GM12878 (cell line): Measurements from ENCODE around the gene HMX2. TPM values are rescaled to one million over a fixed set of nuclear protein-coding genes. Genes with fewer than 3 reads are reported as not detected.
A peak's percentile ranks its signal among the peaks of the same experiment; 100 is the strongest.

Experiments used
- ATAC-seq: fragments of 200-7000 bp; cut with Tn5 transposase; 3 replicates; pipeline ENCODE4 v1.9.1; 2020; ENCODE audit warnings: mild to moderate bottlenecking, moderate library complexity
- BruUV-seq: library from RNA; stranded (reverse); fragments of 400-500 nt; replicated peaks from 2 replicates; lab custom pipeline; 2021; lab: Mats Ljungman, UMichigan
- CTCF ChIA-PET: fragments of 300-600 bp; sonication (Branson Sonifier 250); formaldehyde crosslinking; extraction: SDS; loops from one replicate; lab custom pipeline; 2021; ENCODE audit warnings: inconsistent platforms; lab: Yijun Ruan, JAX
- POLR2A ChIA-PET: fragments of 350-600 bp; formaldehyde crosslinking; extraction: SDS; loops from one replicate; lab custom pipeline; 2021; ENCODE audit warnings: inconsistent platforms; lab: Charles Lee
- RAD21 ChIA-PET: fragments of 300-600 bp; sonication (Branson Sonifier 250); formaldehyde crosslinking; loops from one replicate; lab custom pipeline; 2023; ENCODE audit warnings: antibody characterized with exemption; ENCODE audit not compliant: unreplicated experiment; lab: Charles Lee
- SMC1A ChIA-PET: fragments of 300-600 bp; sonication (Branson Sonifier 250); formaldehyde crosslinking; loops from one replicate; lab custom pipeline; 2023; ENCODE audit not compliant: unreplicated experiment, uncharacterized antibody; lab: Charles Lee
- DNase-seq: peaks from one replicate; pipeline ENCODE4 v3.0.0-alpha.2; 2011; ENCODE audit warnings: low read depth, low spot score
- FAIRE-seq: peaks from 3 replicates; lab custom pipeline; 2011; peaks lifted over from hg19 to GRCh38; lab: Jason Lieb, UNC
- H2AFZ ChIP-seq: 2 replicates; pipeline ENCODE4 v1.6.0; 2011; ENCODE audit warnings: low read depth, low read length, control low read depth; ENCODE audit not compliant: control insufficient read depth
- H3K27ac ChIP-seq: 2 replicates; pipeline ENCODE4 v1.5.1; 2011; ENCODE audit warnings: control low read depth; ENCODE audit not compliant: control insufficient read depth, insufficient read depth
- H3K27me3 ChIP-seq, 2 experiments: replicated peaks in 1 of 2; 2 replicates each; pipeline versions ENCODE4 v1.6.0 to v1.6.1; 2011; ENCODE audit warnings: low read length in 1 of 2; ENCODE audit not compliant: control insufficient read depth in 2 of 2, insufficient read depth in 2 of 2
- H3K36me3 ChIP-seq, 2 experiments: 2 replicates each; pipeline ENCODE4 v1.5.1; 2011; ENCODE audit warnings: low read length in 1 of 2; ENCODE audit not compliant: control insufficient read depth in 2 of 2, insufficient read depth in 2 of 2
- H3K4me1 ChIP-seq: 2 replicates; pipeline ENCODE4 v1.6.1; 2011; ENCODE audit warnings: mild to moderate bottlenecking, low read length, moderate library complexity, mixed read lengths; ENCODE audit not compliant: control insufficient read depth, insufficient read depth
- H3K4me2 ChIP-seq: 2 replicates; pipeline ENCODE4 v1.6.0; 2011; ENCODE audit warnings: control low read depth; ENCODE audit not compliant: control insufficient read depth, insufficient read depth
- H3K4me3 ChIP-seq: fragments of 200-600 bp; sonication (generic); 2 replicates; pipeline ENCODE4 v1.5.1; 2016
- H3K79me2 ChIP-seq: 2 replicates; pipeline ENCODE4 v1.6.0; 2011; ENCODE audit warnings: low read length; ENCODE audit not compliant: control insufficient read depth, insufficient read depth
- H3K9ac ChIP-seq: 2 replicates; pipeline ENCODE4 v1.8.0; 2011; ENCODE audit warnings: low read length, control low read depth, mixed read lengths; ENCODE audit not compliant: control insufficient read depth, insufficient read depth
- H3K9me3 ChIP-seq: replicated peaks from 3 replicates; pipeline ENCODE4 v1.5.1; 2011; ENCODE audit warnings: mild to moderate bottlenecking, low read length; ENCODE audit not compliant: control insufficient read depth, insufficient read depth
- H4K20me1 ChIP-seq: 2 replicates; pipeline ENCODE4 v1.6.0; 2011; ENCODE audit not compliant: control insufficient read depth, insufficient read depth
- ASH2L ChIP-seq: fragments of 300-600, 200-600 bp; sonication (generic); IDR thresholded peaks from 2 replicates; pipeline ENCODE4 v1.6.1; 2017; ENCODE audit warnings: low read depth, mild to moderate bottlenecking, borderline replicate concordance
- BCL11A ChIP-seq: IDR thresholded peaks from 2 replicates; pipeline ENCODE4 v1.6.1; 2011; ENCODE audit warnings: low read depth, low read length
- HDGF ChIP-seq: fragments of 450-650 bp; IDR thresholded peaks from 2 replicates; pipeline ENCODE4 v1.6.1; 2016; ENCODE audit warnings: antibody characterized with exemption
- IKZF2 ChIP-seq, 2 experiments: fragments of 450-650 bp; IDR thresholded peaks; 2 replicates each; pipeline ENCODE4 v1.6.1; 2017; ENCODE audit warnings: mild to moderate bottlenecking in 2 of 2, moderate library complexity in 2 of 2
- IRF4 ChIP-seq: IDR thresholded peaks from 2 replicates; pipeline ENCODE4 v1.6.1; 2011; ENCODE audit warnings: low read depth, low read length
- MTA3 ChIP-seq: IDR thresholded peaks from 2 replicates; pipeline ENCODE4 v1.6.1; 2012; ENCODE audit warnings: low read length, inconsistent platforms, borderline replicate concordance
- MXI1 ChIP-seq: fragments of 150-350 bp; IDR thresholded peaks from 2 replicates; pipeline ENCODE4 v1.6.1; 2011; ENCODE audit warnings: low read depth, mild to moderate bottlenecking, inconsistent platforms, low read length, improper control_type of control experiment
- POLR2A ChIP-seq: IDR thresholded peaks from 2 replicates; pipeline ENCODE4 v1.6.1; 2011; ENCODE audit warnings: low read depth, mild to moderate bottlenecking, low read length
- RUNX3 ChIP-seq: IDR thresholded peaks from 2 replicates; pipeline ENCODE4 v1.6.1; 2012; ENCODE audit warnings: low read length, inconsistent platforms
- SUZ12 ChIP-seq: fragments of 200-600 bp; sonication (generic); IDR thresholded peaks from one replicate; pipeline ENCODE4 v1.6.1; 2018; ENCODE audit warnings: antibody characterized with exemption, mild to moderate bottlenecking; ENCODE audit not compliant: unreplicated experiment
- TCF3 ChIP-seq: IDR thresholded peaks from 2 replicates; pipeline ENCODE4 v1.6.1; 2012; ENCODE audit warnings: low read depth, mild to moderate bottlenecking, low read length, borderline replicate concordance; ENCODE audit not compliant: insufficient read depth
- ZNF384 ChIP-seq: IDR thresholded peaks from 2 replicates; pipeline ENCODE4 v1.6.1; 2012; ENCODE audit warnings: low read depth, mild to moderate bottlenecking, low read length, improper control_type of control experiment, borderline replicate concordance
- ZZZ3 ChIP-seq: IDR thresholded peaks from 2 replicates; pipeline ENCODE4 v1.6.1; 2011; ENCODE audit warnings: low read depth; ENCODE audit not compliant: control insufficient read depth, insufficient read length
- WGBS: methylation state at CpG from one replicate; pipeline ENCODE4 v1.1.6; 2016; ENCODE audit warnings: low lambda C conversion rate; ENCODE audit not compliant: insufficient replicate concordance, insufficient coverage; ENCODE audit errors: missing lambda C conversion rate; 5-methylcytosine and 5-hydroxymethylcytosine counted together
- in situ Hi-C: fragments of 300-500 bp; cut with MboI; formaldehyde crosslinking; loops from 9 replicates; pipeline ENCODE4 v1.14.3; 2018; ENCODE audit warnings: mixed read lengths
- intact Hi-C: fragments of 100-400 bp; cut with micrococcal nuclease; formaldehyde crosslinking; loops from one replicate; pipeline ENCODE4 v1.14.2; 2022; ENCODE audit not compliant: unreplicated experiment
- polyA plus RNA-seq, 11 experiments: library from polyadenylated mRNA; depleted of rRNA in 4 of 11; unstranded in 6 of 11; stranded (reverse) in 5 of 11; fragments of >200 nt; fragmentation: Nextera tagmentation in 4 of 11; fragmentation: Illumina TruSeq in 1 of 11; extraction: Ambion mirVana in 4 of 11; extraction: Trizol in 1 of 11; gene quantifications; 1 replicate in 1 of 11; 2 replicates in 10 of 11; pipeline versions ENCODE4 v1.2.1 to v1.2.3, GENCODE V29; 2011 to 2016; ENCODE audit warnings: inconsistent platforms in 2 of 11, missing spikeins in 2 of 11, low read depth in 1 of 11
- total RNA-seq, 4 experiments: library from RNA; depleted of rRNA in 3 of 4; stranded (reverse); fragments of >200 nt in 3 of 4; fragmentation: Illumina TruSeq in 1 of 4; extraction: Trizol in 1 of 4; gene quantifications; 2 replicates each; pipeline versions ENCODE4 v1.2.1 to v1.2.3, GENCODE V29; 2013 to 2021
- TF ChIP-seq, protein P1 (sequence below): fragments of 450-650 bp; IDR thresholded peaks from 2 replicates; pipeline ENCODE4 v1.6.1; 2016; ENCODE audit warnings: mild to moderate bottlenecking
- TF ChIP-seq, protein P2 (sequence below): fragments of 150-350 bp; IDR thresholded peaks from 2 replicates; pipeline ENCODE4 v1.6.1; 2014; ENCODE audit warnings: mild to moderate bottlenecking, low read depth, low read length
- TF ChIP-seq, protein P3 (sequence below): IDR thresholded peaks from 2 replicates; pipeline ENCODE4 v1.6.1; 2012; ENCODE audit warnings: low read length, inconsistent platforms

The HMX2 gene
- total and polyA plus RNA-seq, 10 of the 15 experiments (the other 5 are each of a cell fraction or from before 2014, with no cell fraction given), result 1.4 to 31.3 (median 16.8) TPM; not detected in 1

DNA sequence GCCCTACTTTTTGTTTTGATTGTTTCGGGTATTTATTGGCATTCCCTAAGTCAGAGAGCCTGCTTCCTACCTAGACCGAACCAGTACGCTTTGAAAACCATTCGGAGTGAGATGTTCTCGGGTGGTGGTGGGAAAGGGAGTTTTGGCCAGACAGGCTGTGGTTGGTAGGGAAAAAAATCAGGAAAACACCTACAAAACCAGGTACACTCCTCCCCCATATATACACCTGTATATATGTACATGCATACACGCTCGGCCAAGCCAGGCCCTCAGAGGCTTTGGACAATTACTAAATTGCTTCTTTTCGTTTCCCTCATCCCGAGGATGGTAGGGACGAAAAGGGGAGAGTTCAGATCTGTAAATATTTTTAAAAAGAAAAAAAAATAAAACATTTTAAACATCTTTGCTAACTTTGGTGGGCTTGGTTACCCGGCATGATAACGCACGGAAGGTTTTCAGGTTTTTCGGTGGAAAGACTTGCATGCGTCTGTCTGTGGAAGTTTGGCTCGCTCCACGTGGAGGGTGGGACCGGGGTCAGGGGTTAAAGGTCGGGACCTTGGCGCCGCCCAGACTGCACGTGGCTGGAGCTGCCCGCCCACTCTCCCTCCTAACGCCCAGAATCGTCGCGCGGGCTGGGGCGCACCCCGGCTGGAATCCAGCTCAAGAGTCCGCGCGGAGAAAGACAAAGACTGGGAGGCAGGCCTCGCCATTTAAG lies 2.5 kb downstream of the HMX2 start (continued):
- TF ChIP-seq, protein P1, sequence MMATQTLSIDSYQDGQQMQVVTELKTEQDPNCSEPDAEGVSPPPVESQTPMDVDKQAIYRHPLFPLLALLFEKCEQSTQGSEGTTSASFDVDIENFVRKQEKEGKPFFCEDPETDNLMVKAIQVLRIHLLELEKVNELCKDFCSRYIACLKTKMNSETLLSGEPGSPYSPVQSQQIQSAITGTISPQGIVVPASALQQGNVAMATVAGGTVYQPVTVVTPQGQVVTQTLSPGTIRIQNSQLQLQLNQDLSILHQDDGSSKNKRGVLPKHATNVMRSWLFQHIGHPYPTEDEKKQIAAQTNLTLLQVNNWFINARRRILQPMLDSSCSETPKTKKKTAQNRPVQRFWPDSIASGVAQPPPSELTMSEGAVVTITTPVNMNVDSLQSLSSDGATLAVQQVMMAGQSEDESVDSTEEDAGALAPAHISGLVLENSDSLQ, result no peak
- TF ChIP-seq, all 136 proteins: peak for 5

DNA sequence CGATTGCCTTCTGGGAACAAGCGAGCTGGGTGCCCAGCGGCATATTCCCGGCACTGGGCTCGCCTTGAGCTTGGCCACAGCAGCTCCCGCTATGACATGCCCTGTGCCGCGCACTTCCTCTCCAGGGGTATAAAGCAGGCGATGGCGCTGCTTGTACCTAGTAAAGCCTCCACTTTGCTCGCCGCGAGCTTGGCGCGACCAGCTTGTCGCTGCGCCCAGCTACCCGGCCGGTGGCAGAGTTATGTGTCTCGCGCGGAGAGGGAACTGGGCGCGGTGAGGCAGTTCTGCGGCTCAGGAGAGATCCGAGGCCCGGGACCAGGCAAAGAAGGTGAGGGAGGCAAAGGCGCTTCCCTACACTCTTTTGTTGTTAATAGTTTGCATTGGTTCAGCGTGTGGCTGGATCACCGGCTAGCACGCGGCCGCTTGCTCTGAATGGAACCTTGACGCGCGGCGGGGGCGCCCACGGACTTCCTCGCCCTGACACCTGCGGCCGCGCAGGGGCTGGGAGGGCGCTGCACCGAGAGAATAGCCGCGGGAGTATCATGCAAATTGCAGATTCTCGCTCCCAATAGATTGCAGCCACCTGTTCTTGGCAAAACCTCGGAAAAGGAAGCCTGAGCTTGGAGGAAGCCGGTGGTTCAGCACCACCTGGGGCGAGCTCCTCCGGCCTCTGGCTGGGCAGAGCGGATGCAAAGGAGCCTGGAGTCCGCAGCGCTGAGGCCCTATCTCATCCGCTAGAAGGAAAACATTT lies 3.2 kb downstream of the HMX2 start:
- DNase-seq, result no peak
- ChIA-PET RAD21 (interaction anchor here (0.8 kb wide), 1 partner anchor 407 kb away, joined by 4 read pairs; no protein-coding TSS in a partner anchor), CTCF (interaction anchor here (0.7 to 1.0 kb wide), 2 partner anchors 13 to 261 kb away, joined by 3 read pairs; no protein-coding TSS in a partner anchor), POLR2A (no interaction called here), SMC1A (no interaction called here)
- Histone ChIP-seq H3K27me3 (peaks cover 11 to 14% of the 10 kb centered on the region in 2 experiments), H3K4me1 (peaks cover 17% of the 10 kb centered on the region), H3K9ac (peak overlapping the region; percentile 66), H3K4me2 (peak overlapping the region; percentile 94), H3K36me3 (peaks cover 0 to 4% of the 10 kb centered on the region in 2 experiments; a peak in 1 of 4 replicates), H4K20me1 (no peaks in the 10 kb centered on the region), H3K4me3 (peak overlapping the region; percentile 34), H3K9me3 (peaks cover 1% of the 10 kb centered on the region; the same call in 1 of the 3 replicates), H3K79me2 (peaks cover 48% of the 10 kb centered on the region), H2AFZ (peak overlapping the region; percentile 69), H3K27ac (peak overlapping the region; percentile 77)
- WGBS, result 8% methylated on average over 56 of the region's 56 CpGs
- in situ Hi-C loops (loop anchor here (5.0 kb wide), 1 partner anchor 241 kb away; no protein-coding TSS in a partner anchor), intact Hi-C loops (loop anchor here (5.0 kb wide), 2 partner anchors 241 to 401 kb away; no protein-coding TSS in a partner anchor)
- no peak for FAIRE-seq
- BruUV-seq, result no TSS peak
- no peak for ATAC-seq
- TF ChIP-seq TCF3 (0 out of 2 replicates have a peak, but pooled peaks have one; percentile 60), ZNF384 (no peak), BCL11A (no peak), RUNX3 (peak; percentile 32; the same call in 1 of the 2 replicates), ZZZ3 (no peak), IKZF2 (IDR thresholded peaks at IDR 0.05) (no peak), MXI1 (no peak), HDGF (no peak), POLR2A (peak; percentile 58), IRF4 (no peak), ASH2L (no peak), SUZ12 (no peak), MTA3 (0 out of 2 replicates have a peak, but pooled peaks have one; percentile 41)
- TF ChIP-seq, protein P2, sequence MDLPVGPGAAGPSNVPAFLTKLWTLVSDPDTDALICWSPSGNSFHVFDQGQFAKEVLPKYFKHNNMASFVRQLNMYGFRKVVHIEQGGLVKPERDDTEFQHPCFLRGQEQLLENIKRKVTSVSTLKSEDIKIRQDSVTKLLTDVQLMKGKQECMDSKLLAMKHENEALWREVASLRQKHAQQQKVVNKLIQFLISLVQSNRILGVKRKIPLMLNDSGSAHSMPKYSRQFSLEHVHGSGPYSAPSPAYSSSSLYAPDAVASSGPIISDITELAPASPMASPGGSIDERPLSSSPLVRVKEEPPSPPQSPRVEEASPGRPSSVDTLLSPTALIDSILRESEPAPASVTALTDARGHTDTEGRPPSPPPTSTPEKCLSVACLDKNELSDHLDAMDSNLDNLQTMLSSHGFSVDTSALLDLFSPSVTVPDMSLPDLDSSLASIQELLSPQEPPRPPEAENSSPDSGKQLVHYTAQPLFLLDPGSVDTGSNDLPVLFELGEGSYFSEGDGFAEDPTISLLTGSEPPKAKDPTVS, result no peak
- TF ChIP-seq, protein P3, sequence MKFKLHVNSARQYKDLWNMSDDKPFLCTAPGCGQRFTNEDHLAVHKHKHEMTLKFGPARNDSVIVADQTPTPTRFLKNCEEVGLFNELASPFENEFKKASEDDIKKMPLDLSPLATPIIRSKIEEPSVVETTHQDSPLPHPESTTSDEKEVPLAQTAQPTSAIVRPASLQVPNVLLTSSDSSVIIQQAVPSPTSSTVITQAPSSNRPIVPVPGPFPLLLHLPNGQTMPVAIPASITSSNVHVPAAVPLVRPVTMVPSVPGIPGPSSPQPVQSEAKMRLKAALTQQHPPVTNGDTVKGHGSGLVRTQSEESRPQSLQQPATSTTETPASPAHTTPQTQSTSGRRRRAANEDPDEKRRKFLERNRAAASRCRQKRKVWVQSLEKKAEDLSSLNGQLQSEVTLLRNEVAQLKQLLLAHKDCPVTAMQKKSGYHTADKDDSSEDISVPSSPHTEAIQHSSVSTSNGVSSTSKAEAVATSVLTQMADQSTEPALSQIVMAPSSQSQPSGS, result no peak
